ENCODE measurements around the gene USP5. TPM values are rescaled to one million over a fixed set of nuclear protein-coding genes. Genes with fewer than 3 reads are reported as not detected.
A peak's percentile ranks its signal among the peaks of the same experiment; 100 is the strongest.
"Not testable (repeated sequence)": the region's sequence is repeated elsewhere in the genome, so short reads cannot be mapped to it uniquely, and the experiment has no call there.

Gene USP5
- polyA plus RNA-seq, 1 experiment, result 47.1 TPM

- no peak for TF ChIP-seq CTCF (IDR thresholded peaks at IDR 0.05; ENCODE audit: low read depth, low read length)
- ChIA-PET CTCF (interaction anchor here (0.6 to 4.4 kb wide), 6 partner anchors 9 to 36 kb away, joined by 3 to 23 read pairs (median 5); partner anchors contain the start of genes ENO2 and SPSB2), POLR2A (interaction anchor here (1.0 to 1.6 kb wide), 2 partner anchors 13 to 31 kb away, joined by 3 to 4 read pairs; partner anchors contain the start of gene SPSB2)
- peak; percentile 83 for DNase-seq (ENCODE audit: low read depth, low spot score)
- H3K4me3 ChIP-seq (ENCODE audit: low read depth, low read length), result peak within 1 kb of the TSS; percentile 96
- H3K9me3 ChIP-seq (ENCODE audit: control insufficient read depth, insufficient read depth, low read length), result no peaks in the 10 kb centered on the region
- peak within 1 kb of the TSS; percentile 57 for H3K27ac ChIP-seq (ENCODE audit: low read depth, low read length)
- no peaks in the 10 kb centered on the region for H3K27me3 ChIP-seq (ENCODE audit: control insufficient read depth, insufficient read depth, low read length)
Observed at GRCh38 chr12:6904280-6905276, 52.6 kb downstream of the USP5 start, which contains the start of gene LRRC23. Gene LRRC23, plus strand, starts transcription at chr12:6904822. Its CDS starts 812 bp downstream, at chr12:6905634.

GRCh38 chr12:6905414-6906040 lies 53.6 kb downstream of the USP5 start:
- no peak for TF ChIP-seq CTCF (IDR thresholded peaks at IDR 0.05; ENCODE audit: low read depth, low read length)
- ChIA-PET CTCF (interaction anchor here (0.6 to 4.4 kb wide), 5 partner anchors 8 to 36 kb away, joined by 3 to 23 read pairs (median 6); partner anchors contain the start of genes ENO2 and SPSB2), POLR2A (interaction anchor here (1.6 kb wide), 1 partner anchor 14 kb away, joined by 4 read pairs; no protein-coding TSS in a partner anchor)
- no peak for DNase-seq (ENCODE audit: low read depth, low spot score)
- H3K27me3 ChIP-seq (ENCODE audit: control insufficient read depth, insufficient read depth, low read length), result no peaks in the 10 kb centered on the region
- no peaks in the 10 kb centered on the region for H3K9me3 ChIP-seq (ENCODE audit: control insufficient read depth, insufficient read depth, low read length)
- H3K27ac ChIP-seq (ENCODE audit: low read depth, low read length), result no peak overlapping the region
- peak overlapping the region; percentile 96 for H3K4me3 ChIP-seq (ENCODE audit: low read depth, low read length)

GRCh38 chr12:6908141-6908540 lies 56.2 kb downstream of the USP5 start:
- H3K9me3 ChIP-seq (ENCODE audit: control insufficient read depth, insufficient read depth, low read length); H3K27me3 ChIP-seq (ENCODE audit: control insufficient read depth, insufficient read depth, low read length); H3K27ac ChIP-seq (ENCODE audit: low read depth, low read length); DNase-seq (ENCODE audit: low read depth, low spot score); H3K4me3 ChIP-seq (ENCODE audit: low read depth, low read length): not testable (repeated sequence)
- POLR2A ChIA-PET, result interaction anchor here (0.5 to 1.2 kb wide), 4 partner anchors 17 to 374 kb away, joined by 3 to 5 read pairs (median 4); partner anchors contain the start of genes GAPDH and SPSB2
- CTCF ChIA-PET, result interaction anchor here (1.1 to 4.4 kb wide), 3 partner anchors 17 to 35 kb away, joined by 3 to 23 read pairs (median 4); partner anchors contain the start of gene SPSB2

GRCh38 chr12:6909421-6910145 lies 57.6 kb downstream of the USP5 start:
- H3K27me3 ChIP-seq (ENCODE audit: control insufficient read depth, insufficient read depth, low read length), result no peaks in the 10 kb centered on the region
- ChIA-PET CTCF (interaction anchor here (0.6 to 4.4 kb wide), 4 partner anchors 16 to 84 kb away, joined by 3 to 23 read pairs (median 4); partner anchors contain the start of gene SPSB2), POLR2A (interaction anchor here (0.6 kb wide), 1 partner anchor 30 kb away, joined by 4 read pairs; no protein-coding TSS in a partner anchor)
- H3K4me3 ChIP-seq (ENCODE audit: low read depth, low read length), result no peak overlapping the region
- no peaks in the 10 kb centered on the region; the same call in 1 of the 2 replicates for H3K9me3 ChIP-seq (ENCODE audit: control insufficient read depth, insufficient read depth, low read length)
- no peak for DNase-seq (ENCODE audit: low read depth, low spot score)
- no peak overlapping the region for H3K27ac ChIP-seq (ENCODE audit: low read depth, low read length)
- no peak for TF ChIP-seq CTCF (IDR thresholded peaks at IDR 0.05; ENCODE audit: low read depth, low read length)

All from AG04450 (cell line).